Midbrain (tissue), 1 donor: ENCODE measurements around the gene UBAC2.
"Not testable (repeated sequence)": the region's sequence is repeated elsewhere in the genome, so short reads cannot be mapped to it uniquely, and the experiment has no call there.

Experiments used
- DNase-seq: peaks from one replicate; lab custom pipeline; 2025; lab: John Stamatoyannopoulos, UW

UBAC2 gene

DNA sequence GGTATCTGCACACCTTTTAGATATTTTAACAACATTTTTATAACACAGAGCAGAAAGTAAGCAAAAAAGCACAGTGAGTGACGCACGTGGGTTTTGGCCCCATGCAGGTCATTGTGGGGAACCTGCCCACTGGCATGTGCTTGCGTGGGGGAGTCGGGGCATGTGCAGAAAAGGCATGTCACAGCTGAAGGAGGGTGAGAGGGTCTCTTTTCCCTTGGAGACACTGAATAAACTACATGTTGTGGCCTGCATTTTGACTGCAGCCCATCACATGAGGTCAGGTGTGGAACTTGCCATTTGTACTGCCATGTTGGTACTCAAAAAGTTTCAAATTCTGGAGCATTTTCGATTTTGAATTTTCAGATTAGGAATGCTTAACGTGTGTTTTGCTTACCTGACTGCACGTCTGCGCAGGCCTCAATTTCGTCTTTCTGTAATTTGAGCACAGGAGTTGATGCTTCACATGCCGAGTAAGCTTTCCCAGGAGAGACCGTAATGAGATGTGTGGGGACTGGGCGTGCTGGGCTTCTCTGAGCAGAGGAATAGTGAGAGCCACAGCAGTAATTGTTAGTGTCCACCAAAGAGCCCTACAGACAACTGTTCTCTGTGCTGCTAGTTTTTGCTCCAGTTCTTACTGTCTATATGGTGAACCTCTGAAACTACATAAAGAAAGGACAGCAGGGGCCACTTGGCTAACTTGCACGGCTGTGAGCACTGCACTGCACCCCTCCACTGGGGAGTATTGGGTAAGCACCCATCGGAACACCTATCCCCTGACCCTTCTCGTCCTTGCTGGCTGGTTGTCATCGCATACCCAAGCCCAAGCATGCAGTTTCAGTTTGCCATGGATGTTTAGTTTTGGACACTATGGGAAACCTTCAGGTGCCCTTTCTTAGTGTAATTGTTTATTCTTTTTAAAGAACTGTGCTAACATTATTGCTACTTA, 179.5 kb downstream of the UBAC2 start:
- no peak for DNase-seq

DNA sequence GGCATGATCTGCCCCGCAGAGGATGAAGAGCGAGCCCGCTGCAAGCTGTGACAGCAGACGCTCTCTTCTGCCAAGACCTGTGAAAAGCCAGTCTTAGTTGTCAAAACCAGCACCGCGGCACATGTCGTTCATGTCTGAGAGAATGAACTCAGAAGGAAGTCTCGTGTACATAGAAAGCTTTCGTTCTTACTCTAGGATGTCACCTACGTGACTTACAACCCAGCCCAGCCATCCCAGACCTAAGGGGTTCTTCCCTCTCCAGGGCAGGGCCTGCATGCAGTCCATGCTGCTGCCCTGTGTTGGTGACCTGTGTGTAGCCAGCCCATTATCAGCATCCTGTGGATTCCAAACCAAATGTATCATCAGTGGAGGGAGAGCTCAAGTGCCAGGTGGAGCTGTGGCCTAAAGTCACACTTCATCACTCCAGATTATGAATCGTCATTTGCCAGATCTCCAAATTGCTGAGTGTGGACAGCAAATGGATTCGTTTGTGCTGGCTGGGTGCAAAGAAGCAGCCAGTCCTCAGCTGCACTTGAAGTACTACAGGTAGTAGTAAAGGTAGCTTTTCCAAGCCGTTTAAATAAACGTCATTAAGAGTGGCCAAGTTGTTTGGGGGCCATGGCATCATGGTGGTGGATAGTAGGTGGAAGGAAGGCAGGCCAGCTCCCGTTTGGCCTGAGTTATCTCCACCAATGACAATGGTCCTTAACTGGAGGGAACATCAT, 180.4 kb downstream of the UBAC2 start:
- no peak for DNase-seq

DNA sequence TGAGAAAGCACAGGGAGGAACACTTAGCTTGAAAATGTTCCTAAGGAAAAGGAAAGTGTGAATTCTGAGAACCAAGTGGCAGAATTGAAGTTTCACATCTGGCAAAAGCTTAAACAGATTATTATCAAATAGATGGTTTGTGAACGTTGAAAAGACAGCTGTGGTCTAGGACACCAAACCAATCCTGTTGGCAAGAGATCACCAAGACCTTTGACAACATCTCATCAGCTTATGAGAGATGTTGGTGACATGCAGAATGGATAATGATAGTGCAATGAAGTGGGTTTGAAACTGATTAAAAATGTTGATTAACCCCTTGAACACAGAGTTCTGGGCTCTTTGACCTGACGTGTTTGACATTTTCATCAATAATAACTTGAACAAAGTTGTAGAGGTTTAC, 181.1 kb downstream of the UBAC2 start:
- DNase-seq = no peak

DNA sequence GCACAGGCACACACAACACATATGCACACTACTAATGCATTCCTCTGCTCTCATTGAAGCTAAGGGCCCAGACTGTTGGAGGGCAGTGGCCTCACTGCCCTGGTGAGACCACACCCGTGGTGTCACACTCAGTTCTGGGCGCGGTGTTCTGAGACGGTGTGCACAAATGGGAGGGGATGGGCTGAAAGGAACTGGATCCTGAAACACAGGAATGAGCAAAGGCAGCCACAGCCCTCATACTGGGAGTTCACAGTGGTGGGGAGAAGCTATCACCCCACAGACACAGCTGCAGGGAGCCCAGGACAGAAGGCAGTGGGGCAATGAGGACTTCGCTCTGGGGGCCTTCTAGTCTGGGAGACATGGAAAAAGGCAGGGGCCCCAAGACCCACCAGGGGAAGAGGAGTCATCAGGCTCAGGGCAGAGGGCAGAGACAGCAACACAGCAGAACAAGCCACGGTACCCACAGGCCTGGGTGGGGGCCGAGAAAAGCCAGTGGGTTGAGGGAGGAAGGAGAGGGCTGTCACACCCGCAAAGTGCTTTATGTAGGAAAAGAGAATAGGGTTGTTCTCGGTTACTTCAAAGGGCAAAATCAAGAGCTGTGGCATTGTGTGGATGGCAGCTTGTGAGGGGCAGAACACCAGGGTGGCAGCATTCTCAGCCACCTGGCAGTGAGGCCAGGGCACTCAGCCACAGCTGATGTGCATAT, 181.9 kb downstream of the UBAC2 start:
- DNase-seq = no peak

DNA sequence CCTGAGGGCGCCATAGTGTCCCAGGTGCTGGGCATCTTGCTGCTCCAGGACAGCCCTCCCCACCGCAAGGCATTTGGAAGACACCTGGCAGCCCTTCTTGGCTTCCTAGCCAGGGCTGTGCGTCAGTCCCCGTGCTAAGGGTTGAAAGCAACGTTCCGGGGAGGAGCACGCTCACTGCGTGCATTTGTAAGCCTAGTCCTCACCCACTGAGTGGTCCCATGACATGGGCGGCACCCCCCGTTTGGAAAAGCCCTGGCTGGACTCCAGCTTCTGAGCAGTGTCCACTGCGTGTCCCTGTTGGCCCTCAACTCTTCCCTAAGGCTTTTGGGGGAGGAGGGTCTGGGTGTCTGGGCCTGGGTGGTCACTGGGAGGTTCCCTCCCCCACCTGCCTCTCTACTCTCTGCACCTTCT, 182.9 kb downstream of the UBAC2 start:
- DNase-seq = no peak

DNA sequence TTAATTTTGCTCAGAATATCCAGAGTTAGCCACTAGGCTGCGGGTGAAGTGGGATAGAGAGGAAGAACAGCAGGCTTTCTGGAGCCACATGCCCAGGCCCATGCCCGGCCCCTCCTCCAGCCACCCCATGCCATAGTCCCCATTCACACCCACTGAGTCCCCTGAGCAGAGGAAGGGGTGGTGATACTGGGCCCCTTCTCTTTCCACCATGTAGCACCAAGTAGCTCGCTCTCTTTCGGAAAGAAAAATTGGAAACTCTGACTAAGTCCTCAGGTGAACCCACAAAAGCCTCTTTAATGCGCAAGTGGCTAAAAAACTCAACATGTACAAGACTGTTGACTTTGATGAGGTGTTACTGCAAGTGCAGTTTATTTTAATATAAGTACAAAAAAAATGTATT, 183.3 kb downstream of the UBAC2 start:
- no peak for DNase-seq

DNA sequence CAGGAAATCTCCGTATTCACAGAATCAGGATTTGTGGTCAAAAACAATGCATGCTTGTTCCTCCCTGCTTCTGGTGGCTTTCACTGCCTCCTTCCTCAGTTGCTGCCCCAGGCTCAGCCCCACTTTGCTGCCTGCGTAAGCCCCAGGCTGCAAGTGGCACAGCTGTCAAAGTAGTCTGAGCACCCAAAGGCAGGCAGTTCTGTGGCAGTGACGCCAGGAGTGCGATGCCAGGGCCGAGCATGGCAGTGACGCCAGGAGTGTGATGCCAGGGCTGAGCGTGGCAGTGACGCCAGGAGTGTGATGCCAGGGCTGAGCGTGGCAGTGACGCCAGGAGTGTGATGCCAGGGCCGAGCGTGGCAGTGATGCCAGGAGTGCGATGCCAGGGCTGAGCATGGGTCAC, 183.8 kb downstream of the UBAC2 start:
- DNase-seq = peak; percentile 40

DNA sequence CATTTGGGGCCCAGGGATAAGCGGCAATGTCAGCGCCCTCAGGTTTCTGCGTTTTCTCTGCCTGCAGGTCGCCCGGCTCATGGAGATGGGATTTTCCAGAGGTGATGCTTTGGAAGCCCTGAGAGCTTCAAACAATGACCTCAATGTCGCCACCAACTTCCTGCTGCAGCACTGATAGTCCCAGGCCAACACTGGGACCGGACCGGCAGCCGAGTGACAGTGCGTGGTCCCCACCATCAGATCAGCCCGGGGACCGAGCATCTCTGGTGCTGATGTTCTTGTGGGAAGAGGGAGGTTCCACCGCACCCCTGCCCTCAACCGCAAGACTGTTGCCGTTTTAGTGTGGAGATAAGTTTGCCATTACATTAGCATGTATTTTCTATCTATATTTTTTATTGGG, 184.5 kb downstream of the UBAC2 start:
- no peak for DNase-seq

DNA sequence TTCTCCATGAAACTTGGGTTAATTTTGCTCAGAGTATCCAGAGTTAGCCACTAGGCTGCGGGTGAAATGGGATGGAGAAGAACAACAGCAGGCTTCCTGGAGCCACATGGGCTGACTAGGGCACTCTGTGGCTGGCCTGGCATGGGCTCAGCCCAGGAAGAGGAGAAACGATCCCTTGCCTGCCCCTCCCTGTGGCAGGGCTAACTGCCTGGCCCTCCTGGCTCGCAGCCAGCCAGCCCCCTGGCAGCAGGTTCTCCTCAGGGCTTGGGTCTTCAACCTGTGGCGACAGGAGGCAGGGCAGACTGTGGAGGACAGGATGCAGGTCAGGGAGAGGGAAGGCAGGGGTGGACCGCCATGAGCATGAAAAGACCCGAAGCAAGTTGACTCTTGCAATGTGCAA, 185.3 kb downstream of the UBAC2 start:
- DNase-seq = no peak

DNA sequence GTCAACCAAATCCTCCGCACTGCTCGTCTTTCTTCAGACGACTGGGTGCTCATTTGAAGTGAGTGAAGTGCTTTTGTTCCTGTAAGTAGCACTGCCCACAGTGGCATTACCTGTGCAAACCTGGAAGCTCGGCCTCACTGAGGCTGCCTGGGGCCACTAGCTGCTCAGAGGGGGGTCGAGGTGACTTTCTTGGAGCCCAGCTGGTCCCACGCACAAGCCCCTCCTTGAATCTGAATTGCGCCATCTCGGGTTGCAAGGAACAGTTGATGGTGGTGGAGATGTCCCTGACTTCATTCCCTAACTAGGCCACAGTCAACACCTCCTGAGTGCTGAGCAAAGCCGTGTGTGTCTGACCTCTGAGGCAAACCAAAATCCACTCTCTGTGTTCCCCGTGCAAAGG, 185.8 kb downstream of the UBAC2 start:
- no peak for DNase-seq

DNA sequence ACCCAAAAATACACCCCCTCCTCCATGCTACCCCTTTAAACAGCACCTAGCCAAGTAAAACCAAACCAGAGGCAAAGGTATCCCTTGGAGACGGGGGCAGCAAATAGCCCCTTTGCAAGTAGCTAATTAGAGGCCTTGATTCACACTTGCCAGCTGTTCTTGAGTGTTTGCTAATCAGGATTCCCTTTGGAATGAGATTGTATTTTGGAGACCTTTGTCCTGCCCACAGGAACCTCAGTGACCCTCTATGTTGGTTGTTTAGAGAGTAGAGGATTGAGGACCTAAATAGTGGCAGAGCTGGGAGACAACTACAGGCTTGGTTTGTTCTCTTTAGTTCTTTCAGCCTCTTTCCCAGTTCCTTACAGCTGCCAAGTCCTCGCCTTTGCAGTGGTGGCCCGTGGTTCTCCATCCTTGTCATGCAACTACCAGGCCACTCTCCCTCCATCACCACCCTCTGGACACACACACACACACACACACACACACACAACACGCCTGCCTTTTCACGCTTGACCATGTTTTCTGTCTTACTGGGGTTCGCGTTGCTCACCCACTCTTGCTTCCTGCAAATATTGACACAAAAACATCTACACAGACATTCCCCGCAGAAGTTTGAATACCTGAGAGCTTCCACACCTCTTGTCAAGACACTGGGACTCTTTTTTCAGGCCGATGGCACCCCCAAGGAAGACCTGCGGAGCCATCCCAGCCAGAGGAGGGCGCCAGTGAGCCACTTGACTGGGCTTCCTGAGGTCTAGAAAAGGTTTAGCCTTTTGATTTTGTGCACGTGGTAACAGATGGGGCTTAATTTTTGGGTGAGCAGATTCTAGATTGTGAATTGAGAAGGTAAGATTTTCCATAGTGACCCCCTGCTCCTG, 186.5 kb downstream of the UBAC2 start:
- DNase-seq = no peak

DNA sequence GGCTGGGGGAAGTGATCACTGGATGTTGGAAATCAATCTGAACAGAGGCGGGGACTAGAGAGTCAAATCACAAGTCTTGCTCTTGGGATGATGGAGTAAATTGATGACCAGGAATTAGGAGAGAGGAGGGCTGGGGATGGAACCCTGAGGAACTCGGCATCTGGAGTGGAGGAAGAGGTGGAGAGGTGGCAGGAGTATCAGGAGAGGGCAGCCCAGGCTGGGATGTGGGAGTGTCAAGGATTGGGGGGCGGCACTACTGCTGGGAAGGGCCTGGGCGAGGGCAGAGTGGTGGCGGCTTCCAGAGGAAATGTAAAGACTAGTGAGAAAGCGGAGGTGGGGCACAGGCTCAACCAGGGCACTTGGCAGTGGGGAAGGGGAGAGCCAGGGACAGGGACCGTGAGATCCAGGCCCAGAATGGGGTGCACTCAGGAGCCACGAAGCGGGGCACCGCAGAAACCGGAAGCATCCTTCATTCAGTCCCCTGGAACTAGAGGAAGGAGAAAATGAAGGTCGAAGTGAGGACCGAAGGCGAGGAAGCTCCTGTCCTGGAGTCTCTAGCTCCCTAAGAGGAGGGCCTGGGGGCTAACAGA, 187.8 kb downstream of the UBAC2 start:
- DNase-seq = no peak

DNA sequence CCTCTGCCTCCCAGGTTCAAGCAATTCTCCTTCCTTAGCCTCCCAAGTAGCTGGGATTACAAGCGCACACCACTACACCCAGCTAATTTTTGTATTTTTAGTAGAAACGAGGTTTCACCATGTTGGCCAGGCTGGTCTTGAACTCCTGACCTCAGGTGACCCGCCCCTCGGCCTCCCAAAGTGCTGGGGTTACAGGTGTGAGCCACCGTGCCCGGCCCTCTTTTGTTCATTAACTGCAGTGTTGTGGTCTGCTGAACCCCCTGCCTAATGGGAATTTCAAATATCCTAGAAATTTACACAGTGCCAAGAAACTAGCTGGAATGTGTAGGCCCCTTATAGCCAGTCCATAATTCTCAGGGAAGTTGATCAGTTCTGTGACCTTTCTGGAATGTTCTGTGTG, 188.4 kb downstream of the UBAC2 start:
- not testable (repeated sequence) for DNase-seq

DNA sequence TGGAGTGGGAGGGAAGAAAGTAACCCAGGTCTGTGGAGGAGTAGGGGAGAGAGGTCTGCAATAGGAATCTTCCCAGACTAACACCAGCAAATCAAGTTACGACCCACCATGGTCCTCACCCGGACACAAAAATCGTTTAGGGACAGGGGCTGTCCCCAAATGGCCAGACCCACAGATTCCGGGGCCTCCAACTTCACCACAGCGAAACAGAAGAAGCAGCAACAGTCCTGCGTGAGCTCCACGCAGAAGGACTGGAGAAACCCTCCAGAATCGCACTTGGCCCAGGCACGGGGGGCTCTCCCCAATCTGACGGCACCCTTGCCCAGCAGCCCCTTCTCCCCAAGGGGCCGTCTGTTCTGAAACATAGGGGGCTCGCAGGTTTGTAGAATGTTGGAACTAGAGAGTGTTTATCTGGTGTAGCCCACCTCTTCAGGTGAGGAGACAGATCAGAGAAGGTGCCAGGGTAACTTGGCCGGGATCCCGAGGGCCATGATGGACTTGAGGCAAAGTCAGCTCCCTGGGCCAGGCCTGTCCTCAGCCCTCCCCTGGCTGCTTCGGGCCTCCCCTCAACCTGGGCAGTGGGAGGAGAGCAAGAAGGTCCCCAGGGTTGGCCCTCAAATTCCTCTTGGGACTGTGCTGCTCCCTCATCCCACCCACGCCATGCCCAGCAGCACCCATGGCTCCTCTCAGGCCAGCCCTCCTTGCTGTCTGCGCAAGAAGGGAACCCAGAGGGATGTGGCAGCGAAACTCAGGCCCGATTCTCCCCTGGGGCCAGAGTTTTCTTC, 189.1 kb downstream of the UBAC2 start:
- DNase-seq = no peak

DNA sequence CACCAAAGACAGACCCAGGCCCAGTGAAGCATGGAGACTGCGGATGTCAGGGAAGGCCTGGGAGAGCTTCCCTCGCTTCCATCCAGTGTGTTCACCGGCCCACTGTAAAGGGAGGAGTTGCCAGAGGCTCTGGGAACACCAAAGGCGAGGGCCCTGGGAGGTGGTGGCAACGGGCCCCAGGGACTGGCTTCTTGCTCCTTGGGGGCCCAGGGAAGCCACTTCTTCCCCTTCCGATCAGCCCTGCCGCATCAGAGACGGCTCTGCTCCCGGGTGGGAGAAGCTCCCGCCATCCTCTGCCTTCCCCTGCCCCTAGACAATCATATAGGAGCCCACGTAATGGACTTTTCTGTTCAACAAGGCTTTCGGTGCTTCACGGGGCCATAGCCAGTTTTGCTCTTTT, 189.9 kb downstream of the UBAC2 start:
- DNase-seq = no peak

DNA sequence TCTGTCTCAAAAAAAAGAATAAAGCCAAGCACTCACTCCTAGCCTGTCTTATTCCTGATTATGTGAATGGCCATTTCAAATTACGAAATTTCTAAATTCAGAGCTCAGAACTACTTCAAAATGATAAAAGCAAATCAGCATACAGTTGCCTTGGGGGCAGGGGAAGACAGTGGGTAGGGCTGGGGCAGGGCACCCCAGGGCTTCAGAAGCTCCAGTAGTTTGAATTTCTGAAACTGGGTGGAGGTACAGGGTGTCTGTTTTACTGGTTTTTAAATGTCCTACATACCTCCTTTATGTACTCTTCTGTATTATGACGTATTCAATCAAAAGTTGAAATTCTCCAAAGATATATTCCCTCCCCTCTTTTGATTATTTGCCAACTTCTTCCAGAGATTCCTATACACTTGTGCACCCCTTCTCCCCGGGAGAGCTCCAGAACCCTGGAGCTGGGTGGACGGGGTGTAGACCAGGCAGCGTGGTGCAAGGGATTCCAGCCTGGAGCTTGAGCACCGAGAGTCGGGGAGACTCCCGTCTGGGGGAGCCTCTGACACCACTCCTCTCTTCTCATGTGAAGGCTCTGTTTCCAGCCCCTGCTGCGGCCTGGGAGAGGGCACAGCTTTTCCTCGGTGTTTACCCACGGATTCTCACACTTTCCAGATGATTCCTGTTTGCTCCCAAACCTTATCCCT, 191.3 kb downstream of the UBAC2 start:
- DNase-seq = no peak

DNA sequence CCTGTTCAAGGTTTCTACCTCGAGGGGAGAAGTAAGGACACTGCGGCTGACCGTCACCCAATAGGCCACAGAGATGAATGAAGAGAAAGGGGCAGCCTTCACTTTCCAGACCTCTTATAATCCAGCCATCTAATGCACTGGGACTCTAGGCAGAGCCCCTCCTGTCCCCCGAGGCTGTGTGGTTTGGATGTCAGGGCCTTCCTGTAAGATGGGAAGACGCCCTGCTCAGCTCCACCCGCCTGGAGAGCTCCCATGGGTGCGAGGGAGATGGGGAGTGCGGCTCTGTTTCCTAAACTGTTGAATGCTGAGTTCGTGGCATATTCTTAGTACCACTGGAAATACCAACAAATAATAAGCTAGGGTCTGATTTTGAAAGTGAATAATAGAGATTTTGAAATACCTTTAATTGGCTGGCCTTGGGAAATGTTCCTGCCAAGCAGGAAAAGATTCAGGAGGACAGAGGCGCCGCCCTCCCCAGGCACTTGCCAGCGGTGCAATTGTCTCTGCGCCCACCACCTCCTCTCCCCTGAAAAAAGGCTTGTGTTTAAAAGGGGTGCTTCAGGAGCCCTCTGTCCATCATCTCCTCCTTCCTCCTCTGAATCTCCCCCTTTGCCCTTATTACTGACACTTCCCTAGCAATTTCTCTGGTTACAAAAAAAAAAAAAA, 191.9 kb downstream of the UBAC2 start:
- DNase-seq = no peak

DNA sequence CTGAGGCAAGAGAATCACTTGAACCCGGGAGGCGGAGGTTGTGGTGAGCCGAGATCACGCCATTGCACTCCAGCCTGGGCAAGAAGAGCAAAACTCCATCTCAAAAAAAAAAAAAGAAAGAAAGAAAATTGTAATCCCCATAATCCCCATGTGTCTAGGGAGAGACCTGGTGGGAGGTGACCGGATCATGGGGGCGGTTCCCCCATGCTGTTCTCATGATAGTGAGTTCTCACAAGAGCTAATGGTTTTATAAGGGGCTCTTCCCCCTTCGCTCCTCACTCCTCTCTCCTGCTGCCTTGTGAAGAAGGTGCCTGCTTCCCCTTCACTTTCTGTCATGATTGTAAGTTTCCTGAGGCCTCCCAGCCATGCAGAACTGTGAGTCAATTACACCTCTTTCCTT, 192.7 kb downstream of the UBAC2 start:
- not testable (repeated sequence) for DNase-seq
